Testis (tissue), 2 donors: Measurements from ENCODE around the gene LRP8.

Source experiments
- POLR2A ChIP-seq: fragments of 450-650 bp; IDR thresholded peaks from one replicate; pipeline ENCODE4 v1.6.1; 2017; ENCODE audit warnings: antibody characterized with exemption, mild to moderate bottlenecking, moderate library complexity
- TF ChIP-seq, protein P1 (sequence below), 3 experiments: fragments of 450-650 bp in 2 of 3; fragments of 200-600 bp in 1 of 3; sonication (generic) in 1 of 3; IDR thresholded peaks; one replicate each; pipeline ENCODE4 v1.5.1; 2016 to 2019; ENCODE audit warnings: antibody characterized with exemption in 3 of 3, mild to moderate bottlenecking in 2 of 3, moderate library complexity in 1 of 3

DNA sequence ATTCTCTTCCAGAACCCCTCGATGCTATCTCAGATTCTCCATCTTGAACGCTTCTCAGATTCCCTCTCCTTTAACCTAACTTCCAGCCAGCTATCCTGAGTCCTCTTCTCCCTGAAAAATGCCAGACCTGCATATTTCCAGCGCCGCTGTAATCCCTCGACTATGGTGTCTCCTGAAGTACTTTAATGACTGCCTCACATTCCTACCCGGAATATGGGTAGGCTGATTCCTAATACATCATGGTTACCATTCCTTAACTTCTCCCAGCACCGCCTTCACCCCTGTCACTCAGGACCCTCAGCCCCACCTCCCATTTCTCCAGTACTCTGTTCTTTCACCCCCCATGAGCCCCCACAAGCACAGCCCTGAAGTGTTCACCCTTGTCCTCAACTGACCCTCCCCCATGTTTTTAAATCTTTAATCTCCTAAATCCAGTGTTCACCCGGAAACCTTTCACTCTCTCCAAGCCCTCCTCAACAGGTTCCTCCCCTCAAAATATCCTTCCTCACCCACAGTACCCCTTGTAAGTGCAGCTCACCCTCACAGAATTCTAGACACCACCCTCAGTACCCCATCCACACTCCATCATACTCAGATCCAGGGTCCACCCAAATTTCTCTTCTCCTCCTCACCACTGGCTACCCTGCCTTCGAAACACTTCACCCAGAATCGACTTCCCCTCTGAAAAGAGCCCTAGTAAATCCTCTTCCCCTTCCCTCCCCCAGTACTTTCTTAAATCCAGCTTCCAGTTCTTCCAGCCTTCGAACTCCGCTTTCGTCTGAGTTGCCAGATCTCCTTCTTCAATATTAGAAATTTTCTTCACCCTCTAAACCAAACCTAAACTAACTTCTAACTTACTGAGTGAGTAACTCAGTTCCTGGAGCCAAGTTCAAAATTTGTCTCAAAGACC is 130.3 kb downstream of the LRP8 start:
- TF ChIP-seq, protein P1, sequence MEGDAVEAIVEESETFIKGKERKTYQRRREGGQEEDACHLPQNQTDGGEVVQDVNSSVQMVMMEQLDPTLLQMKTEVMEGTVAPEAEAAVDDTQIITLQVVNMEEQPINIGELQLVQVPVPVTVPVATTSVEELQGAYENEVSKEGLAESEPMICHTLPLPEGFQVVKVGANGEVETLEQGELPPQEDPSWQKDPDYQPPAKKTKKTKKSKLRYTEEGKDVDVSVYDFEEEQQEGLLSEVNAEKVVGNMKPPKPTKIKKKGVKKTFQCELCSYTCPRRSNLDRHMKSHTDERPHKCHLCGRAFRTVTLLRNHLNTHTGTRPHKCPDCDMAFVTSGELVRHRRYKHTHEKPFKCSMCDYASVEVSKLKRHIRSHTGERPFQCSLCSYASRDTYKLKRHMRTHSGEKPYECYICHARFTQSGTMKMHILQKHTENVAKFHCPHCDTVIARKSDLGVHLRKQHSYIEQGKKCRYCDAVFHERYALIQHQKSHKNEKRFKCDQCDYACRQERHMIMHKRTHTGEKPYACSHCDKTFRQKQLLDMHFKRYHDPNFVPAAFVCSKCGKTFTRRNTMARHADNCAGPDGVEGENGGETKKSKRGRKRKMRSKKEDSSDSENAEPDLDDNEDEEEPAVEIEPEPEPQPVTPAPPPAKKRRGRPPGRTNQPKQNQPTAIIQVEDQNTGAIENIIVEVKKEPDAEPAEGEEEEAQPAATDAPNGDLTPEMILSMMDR (IDR thresholded peaks at IDR 0.05) = no peak
- TF ChIP-seq POLR2A = no peak
